Measurements from ENCODE around the gene TATDN2.
"Not testable (repeated sequence)": the region's sequence is repeated elsewhere in the genome, so short reads cannot be mapped to it uniquely, and the experiment has no call there.

TATDN2 gene

GRCh38 chr3:10292505-10293419, 44.5 kb downstream of the TATDN2 start, which contains the start of gene GHRL:
GHRL (minus strand) TSS chr3:10292947; CDS start chr3:10290180, 2,767 bp downstream.
- no peak for DNase-seq

GRCh38 chr3:10294030-10294586, 45.8 kb downstream of the TATDN2 start:
- DNase-seq = no peak

- DNase-seq = not testable (repeated sequence)
Measured at GRCh38 chr3:10298064-10298463, 49.8 kb downstream of the TATDN2 start.

GRCh38 chr3:10299175-10299574, 50.9 kb downstream of the TATDN2 start:
- peak; percentile 6 for DNase-seq

DNA sequence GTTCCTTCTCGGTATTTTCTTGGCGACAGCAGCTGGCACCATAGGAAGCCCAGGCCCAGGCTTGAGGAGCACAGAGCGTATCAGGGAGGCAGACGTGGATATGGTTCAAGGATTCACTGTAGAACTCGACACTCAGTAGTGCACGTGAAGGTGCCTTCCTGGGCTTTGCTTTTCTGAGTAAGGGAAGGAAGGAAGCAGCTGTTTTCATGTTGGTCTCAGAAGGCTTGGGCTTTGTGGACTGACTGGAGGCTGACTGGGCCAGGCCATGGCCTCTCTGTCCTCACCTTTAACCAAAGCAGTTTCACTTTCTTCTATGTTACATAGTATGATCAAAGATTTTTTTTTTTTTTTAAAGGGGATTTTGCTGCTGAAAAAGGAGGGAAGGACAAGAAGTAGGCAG, 51.4 kb downstream of the TATDN2 start:
- no peak for DNase-seq

GRCh38 chr3:10300087-10300486, 51.8 kb downstream of the TATDN2 start:
- DNase-seq = no peak

DNA sequence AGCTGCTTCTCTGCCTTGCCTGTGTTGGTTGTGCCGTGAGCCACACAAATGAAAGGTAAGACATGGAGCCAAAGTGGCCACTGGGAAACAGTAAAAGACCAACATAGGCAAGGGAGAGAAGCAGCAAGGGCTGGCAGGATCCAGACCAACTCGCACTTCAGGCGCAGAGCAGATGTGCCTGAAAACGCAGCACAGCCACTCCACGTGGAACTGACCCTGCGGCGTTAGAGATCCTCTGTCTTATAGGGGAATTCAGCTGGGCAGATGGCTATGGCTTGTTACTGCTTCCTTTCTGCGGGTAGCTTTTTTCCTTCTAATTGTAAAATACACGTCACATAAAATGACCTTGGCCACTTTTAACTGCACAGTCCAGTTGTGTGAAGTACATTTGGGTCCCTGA, 54.8 kb downstream of the TATDN2 start:
- DNase-seq = no peak

DNA sequence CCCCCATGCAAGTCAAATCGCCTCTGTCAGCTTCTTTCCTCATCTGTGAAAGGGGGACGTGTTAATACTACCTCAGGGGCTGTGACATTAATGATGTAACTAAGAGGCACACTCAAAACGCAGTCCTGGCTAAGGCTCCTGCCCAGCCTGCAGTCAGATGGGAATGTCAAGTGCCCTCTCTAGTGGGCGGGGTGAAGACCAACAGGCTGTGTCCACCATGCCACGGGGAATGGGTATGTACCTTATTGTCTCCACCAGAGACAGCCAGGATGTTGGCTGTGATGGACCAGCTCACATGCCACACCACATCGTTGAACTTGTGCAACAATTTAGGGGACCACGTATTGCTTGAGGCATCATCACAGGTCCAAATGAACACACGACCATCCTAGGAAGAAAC, 55.5 kb downstream of the TATDN2 start:
- DNase-seq = no peak

GRCh38 chr3:10304905-10305304, 56.6 kb downstream of the TATDN2 start:
- no peak for DNase-seq

DNA sequence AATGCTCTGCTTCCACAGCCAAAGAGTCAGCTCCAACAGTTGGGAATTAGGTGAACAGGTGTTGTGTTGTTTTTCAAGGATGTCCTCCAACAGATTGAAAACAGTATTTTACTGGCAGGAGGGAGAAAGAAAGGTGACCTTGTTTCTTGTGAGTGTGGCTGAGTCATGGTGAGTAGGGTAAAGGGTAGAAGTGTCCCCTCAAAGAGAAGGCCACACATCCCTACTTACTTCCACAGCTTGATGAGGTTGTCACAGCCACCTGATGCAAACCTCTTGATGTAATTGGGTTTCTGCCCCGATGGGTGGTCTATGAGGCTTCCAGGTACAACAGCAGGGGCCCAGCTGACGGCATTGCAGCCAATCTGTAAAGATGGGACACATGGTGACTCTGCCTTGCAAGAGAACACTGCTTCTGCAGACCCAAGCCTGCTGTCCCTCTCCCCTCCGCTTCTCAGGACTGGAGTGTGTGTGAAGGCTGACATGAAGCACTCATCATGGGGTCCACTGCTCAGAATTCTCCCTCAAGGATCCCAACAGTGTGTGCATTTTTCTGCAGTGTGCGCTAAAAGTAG, 57.2 kb downstream of the TATDN2 start:
- DNase-seq = peak; percentile 82

GRCh38 chr3:10306156-10306555, 57.9 kb downstream of the TATDN2 start:
- DNase-seq = peak; percentile 7

DNA sequence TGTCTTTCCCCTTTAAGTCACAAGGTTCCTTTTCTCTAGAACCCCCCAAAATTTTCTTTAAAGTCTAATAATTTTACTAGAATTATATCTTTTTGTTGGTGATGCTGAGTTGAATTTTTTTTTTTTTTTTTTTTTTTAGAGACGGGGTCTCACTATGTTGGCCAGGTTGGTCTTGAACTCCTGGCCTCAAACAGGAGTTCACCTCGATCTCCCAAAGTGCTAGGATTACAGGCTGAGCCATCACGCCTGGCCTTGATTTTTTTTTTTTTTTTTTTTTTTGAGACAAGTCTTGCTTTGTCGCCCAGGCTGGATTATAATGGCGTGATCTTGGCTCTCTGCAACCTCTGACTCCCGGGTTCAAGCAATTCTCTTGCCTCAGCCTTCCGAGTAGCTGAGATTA, 60.4 kb downstream of the TATDN2 start:
- DNase-seq = no peak

- no peak for DNase-seq
Measured at GRCh38 chr3:10309736-10310135, 61.5 kb downstream of the TATDN2 start.

- no peak for DNase-seq
Measured at GRCh38 chr3:10310578-10310977, 62.3 kb downstream of the TATDN2 start.

DNA sequence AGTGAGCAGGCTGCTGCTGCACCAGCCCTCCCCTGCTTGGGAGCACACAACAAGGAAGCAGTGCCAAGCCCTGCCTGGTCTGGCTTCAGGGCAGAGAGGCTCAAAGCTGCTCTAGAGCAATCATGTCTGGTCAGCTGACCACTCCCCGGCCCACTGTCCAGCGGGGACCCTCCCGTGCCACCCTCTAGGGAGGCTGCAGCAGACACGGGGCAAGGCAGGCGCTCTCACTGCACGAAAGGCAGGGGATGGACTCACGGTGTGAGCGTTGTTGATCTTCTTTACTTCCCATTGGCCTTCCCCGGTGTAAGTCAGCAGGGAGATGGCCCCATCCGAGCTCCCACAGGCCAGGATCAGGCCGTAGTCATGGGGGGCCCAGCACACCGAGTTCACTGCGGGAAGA, 63.5 kb downstream of the TATDN2 start:
- no peak for DNase-seq

- DNase-seq = no peak
Measured at GRCh38 chr3:10312391-10312790, 64.1 kb downstream of the TATDN2 start.

GRCh38 chr3:10312861-10313260, 64.6 kb downstream of the TATDN2 start:
- no peak for DNase-seq

GRCh38 chr3:10315101-10315500, 66.8 kb downstream of the TATDN2 start:
- DNase-seq = no peak

GRCh38 chr3:10315771-10316344, 67.6 kb downstream of the TATDN2 start:
- no peak for DNase-seq

- no peak for DNase-seq
Measured at GRCh38 chr3:10317311-10317960, 69.2 kb downstream of the TATDN2 start.

GRCh38 chr3:10317961-10318350, 69.7 kb downstream of the TATDN2 start:
- DNase-seq = no peak

DNA sequence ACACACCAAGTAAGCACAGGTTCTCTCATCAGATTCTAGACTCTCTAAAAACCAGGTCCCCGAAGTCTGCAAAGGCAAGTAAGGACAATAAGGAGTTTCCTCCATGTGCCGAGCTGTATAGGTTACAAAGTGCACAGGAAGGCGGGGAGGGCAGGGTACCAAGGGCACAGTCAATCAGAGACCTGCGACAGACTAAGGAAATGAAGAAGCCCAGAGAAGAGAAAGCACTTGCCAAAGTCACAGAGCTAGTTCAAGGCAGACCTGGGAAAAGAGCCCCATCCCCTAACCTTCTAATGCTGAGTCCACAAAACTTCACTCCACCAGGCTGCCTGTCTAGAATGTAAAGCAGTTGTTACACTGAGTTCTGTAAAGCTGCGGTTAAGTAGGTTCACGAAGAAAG, 71.0 kb downstream of the TATDN2 start:
- DNase-seq = no peak

GRCh38 chr3:10319804-10320203, 71.5 kb downstream of the TATDN2 start:
- no peak for DNase-seq
